Heart left ventricle (tissue), 16 donors: ENCODE results near the gene GPR15. TPM values are rescaled to one million over a fixed set of nuclear protein-coding genes. Genes with fewer than 3 reads are reported as not detected.

Source experiments
- ATAC-seq, 4 donors: fragments of 200-7000 bp; cut with Tn5 transposase; one replicate each; pipeline ENCODE4 v1.9.1; 2020 to 2022; ENCODE audit warnings: moderate library complexity in 4 of 4, mild to moderate bottlenecking in 3 of 4, moderate number of reproducible peaks in 1 of 4
- DNase-seq, 5 donors: peaks; one replicate each; pipeline ENCODE4 v3.0.0-alpha.2; 2020
- H3K27ac ChIP-seq, 12 donors: fragments of 200-600 bp; sonication (generic) in 4 of 12; one replicate each; pipeline versions ENCODE4 v1.5.0 to v1.8.0; 2016 to 2022; ENCODE audit warnings: mild to moderate bottlenecking in 2 of 12
- H3K27me3 ChIP-seq, 9 donors: fragments of 200-600 bp; sonication (generic) in 2 of 9; one replicate each; pipeline versions ENCODE4 v1.5.1 to v1.8.0; 2016 to 2022; ENCODE audit warnings: mild to moderate bottlenecking in 3 of 9
- H3K36me3 ChIP-seq, 9 donors: fragments of 200-600 bp; sonication (generic) in 2 of 9; one replicate each; pipeline versions ENCODE4 v1.5.0 to v1.8.0; 2018 to 2022; ENCODE audit warnings: mild to moderate bottlenecking in 2 of 9
- H3K4me1 ChIP-seq, 12 donors: fragments of 200-600 bp; sonication (generic) in 4 of 12; one replicate each; pipeline versions ENCODE4 v1.5.0 to v1.8.0; 2016 to 2022; ENCODE audit warnings: mild to moderate bottlenecking in 3 of 12
- H3K4me3 ChIP-seq, 12 donors: fragments of 200-600 bp; sonication (generic) in 4 of 12; one replicate each; pipeline versions ENCODE4 v1.5.0 to v1.8.0; 2017 to 2022; ENCODE audit warnings: mild to moderate bottlenecking in 9 of 12, moderate library complexity in 4 of 12
- H3K9me3 ChIP-seq, 12 donors: fragments of 200-600 bp; sonication (generic) in 4 of 12; one replicate each; pipeline versions ENCODE4 v1.5.0 to v1.8.0; 2016 to 2022; ENCODE audit warnings: mild to moderate bottlenecking in 1 of 12
- POLR2A ChIP-seq, 2 donors: fragments of 450-650 bp; IDR thresholded peaks; one replicate each; pipeline ENCODE4 v1.6.1; 2017; ENCODE audit warnings: antibody characterized with exemption in 2 of 2, mild to moderate bottlenecking in 2 of 2, moderate library complexity in 2 of 2
- WGBS, 4 donors: extraction: QIAGEN DNeasy Blood & Tissue Kit in 2 of 4; methylation state at CpG; one replicate each; pipeline versions ENCODE4 v1.1.5 to v1.1.7; 2013 to 2018; 5-methylcytosine and 5-hydroxymethylcytosine counted together
- intact Hi-C, 10 donors: fragments of 100-400 bp; cut with DNase I; formaldehyde crosslinking; loops; one replicate each; pipeline versions ENCODE4 v1.11.1 to v1.14.2; 2022
- polyA plus RNA-seq, 2 donors: library from polyadenylated mRNA; stranded (reverse); fragments of 200-250 nt; gene quantifications; one replicate each; pipeline ENCODE4 v1.2.3, GENCODE V29; 2013
- total RNA-seq, 9 donors: library from RNA; depleted of rRNA in 2 of 9; stranded (reverse); fragments of >200 nt in 2 of 9; fragmentation: NEBNext Ultra II Directional in 3 of 9; extraction: Animal tissue kit (Norgen Biotek cat#: 25700) in 3 of 9; gene quantifications; one replicate each; pipeline versions ENCODE4 v1.1.0 to v1.2.4, GENCODE V29; 2016 to 2023
- TF ChIP-seq, protein P1 (sequence below), 12 donors: fragments of 200-600 bp; sonication (generic) in 4 of 12; IDR thresholded peaks; one replicate each; pipeline versions ENCODE4 v1.5.0 to v1.8.0; 2018 to 2022; ENCODE audit warnings: antibody characterized with exemption in 12 of 12, mild to moderate bottlenecking in 5 of 12
- donor health status: ischemic (EF 13 %, LVEDD 7.1; RV severe dilation, severe dysfunction).
- donor health status: healthy with polysubstance abuse.
- donor health status: DM: no; HTN: yes; CAD: no.
- donor health status: DM: no; HTN: no; CAD: no.
- donor health status: ischemic (EF 25% LVEDD 6.9; RV normal size, moderate dysfunction).
- donor health status: ischemic (EF 25% LVEDD 5.7; RV mildly dilated, moderate dysfunction).
- donor health status: healthy.
- donor health status: DM: yes; HTN: yes; CAD: no.
- donor health status: ischemic (EF 35%, LVEDD 5.7; RV mildly dilated, moderate dysfunction).
- donor health status: nonischemic (EF 11% LVEDD 7.7; RV severe dilation, severe dysfunction).
- donor health status: DM: yes; HTN: yes; CAD: no.
- donor health status: PGD.
- donor health status: ischemic (EF 29% LVEDD 5.4; RV normal size, mild dysfunction).
- donor health status: nonischemic (EF 23%, LVEDD 6.1; RV moderate dilation, normal function).

The GPR15 gene
- total and polyA plus RNA-seq, 11 donors: not detected

DNA sequence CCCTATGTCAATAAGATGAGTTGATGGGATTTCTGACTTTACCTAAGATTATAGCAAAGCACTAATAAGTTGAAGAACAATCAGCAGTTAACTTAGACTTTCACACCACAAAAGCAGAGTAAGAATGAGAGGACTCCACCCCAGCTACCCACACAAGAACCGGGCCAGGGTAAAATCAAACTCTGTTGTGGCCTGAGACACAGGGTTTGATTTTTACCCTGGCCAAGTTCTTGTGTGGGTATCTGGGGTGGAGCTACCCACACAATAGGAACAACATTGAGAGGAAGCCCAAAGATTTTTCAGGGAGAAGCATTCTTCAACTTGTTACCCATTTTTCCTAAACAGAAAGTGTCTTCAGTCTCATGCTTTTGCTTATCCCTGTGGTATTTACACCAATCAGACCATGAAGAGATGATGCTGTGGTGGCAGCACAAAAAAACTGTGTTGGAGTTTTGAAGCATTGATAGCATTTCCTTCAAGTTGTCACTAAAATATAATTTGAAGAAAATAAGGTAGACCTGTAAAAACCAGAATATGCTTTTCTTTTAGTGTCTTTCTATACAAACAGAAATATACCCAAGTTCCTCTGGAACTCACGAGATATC lies 36.0 kb downstream of the GPR15 start:
- WGBS, 4 donors: 79 to 86% (median 85%) methylated on average over 2 of the region's 2 CpGs
- intact Hi-C loops: no loop called here
- DNase-seq (no peak), ATAC-seq (no peak)
- Histone ChIP-seq H3K27ac (peak overlapping the region in 1 of 12 donors; percentile 30), H3K27me3 (no peaks in the 10 kb centered on the region), H3K36me3 (no peaks in the 10 kb centered on the region), H3K9me3 (no peaks in the 10 kb centered on the region), H3K4me1 (peaks cover 0 to 28% (median 0%) of the 10 kb centered on the region in 12 donors), H3K4me3 (no peak overlapping the region)
- TF ChIP-seq, protein P1, sequence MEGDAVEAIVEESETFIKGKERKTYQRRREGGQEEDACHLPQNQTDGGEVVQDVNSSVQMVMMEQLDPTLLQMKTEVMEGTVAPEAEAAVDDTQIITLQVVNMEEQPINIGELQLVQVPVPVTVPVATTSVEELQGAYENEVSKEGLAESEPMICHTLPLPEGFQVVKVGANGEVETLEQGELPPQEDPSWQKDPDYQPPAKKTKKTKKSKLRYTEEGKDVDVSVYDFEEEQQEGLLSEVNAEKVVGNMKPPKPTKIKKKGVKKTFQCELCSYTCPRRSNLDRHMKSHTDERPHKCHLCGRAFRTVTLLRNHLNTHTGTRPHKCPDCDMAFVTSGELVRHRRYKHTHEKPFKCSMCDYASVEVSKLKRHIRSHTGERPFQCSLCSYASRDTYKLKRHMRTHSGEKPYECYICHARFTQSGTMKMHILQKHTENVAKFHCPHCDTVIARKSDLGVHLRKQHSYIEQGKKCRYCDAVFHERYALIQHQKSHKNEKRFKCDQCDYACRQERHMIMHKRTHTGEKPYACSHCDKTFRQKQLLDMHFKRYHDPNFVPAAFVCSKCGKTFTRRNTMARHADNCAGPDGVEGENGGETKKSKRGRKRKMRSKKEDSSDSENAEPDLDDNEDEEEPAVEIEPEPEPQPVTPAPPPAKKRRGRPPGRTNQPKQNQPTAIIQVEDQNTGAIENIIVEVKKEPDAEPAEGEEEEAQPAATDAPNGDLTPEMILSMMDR (IDR thresholded peaks at IDR 0.05): no peak
- TF ChIP-seq POLR2A (IDR thresholded peaks at IDR 0.05): no peak

- TF ChIP-seq POLR2A (IDR thresholded peaks at IDR 0.05): no peak
- TF ChIP-seq, protein P1 (IDR thresholded peaks at IDR 0.05): no peak
- H3K27ac ChIP-seq: peak overlapping the region in 1 of 12 donors; percentile 30
- 71 to 80% (median 74%) methylated on average over 3 of the region's 3 CpGs for WGBS, 4 donors
Measured at GRCh38 chr3:98568402-98568801, 36.6 kb downstream of the GPR15 start.

DNA sequence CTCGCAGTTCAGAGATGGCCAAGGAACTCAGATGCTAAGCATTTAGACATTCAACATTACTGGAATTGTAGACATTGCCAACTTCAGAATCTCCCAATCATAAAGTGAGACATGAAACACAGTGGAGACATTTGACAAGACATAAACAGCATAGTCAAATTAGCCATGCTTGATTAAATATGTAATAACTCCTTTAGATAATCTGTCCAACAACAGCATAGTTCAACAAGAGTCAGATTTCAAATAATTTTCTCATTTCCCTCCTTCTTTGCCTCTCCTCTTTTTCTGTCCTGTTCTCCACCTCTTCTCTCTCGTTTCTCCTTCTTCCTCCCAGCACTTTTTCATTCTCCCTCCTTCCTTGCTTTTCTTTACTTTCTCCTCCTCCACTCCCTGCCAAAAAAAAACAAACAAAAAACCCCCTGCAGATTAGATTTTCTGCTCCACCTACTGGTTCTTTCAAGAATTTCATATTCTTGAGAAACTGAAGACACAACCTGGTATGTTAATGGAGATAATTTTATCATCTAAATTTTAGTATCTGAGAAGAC lies 41.5 kb downstream of the GPR15 start:
- Histone ChIP-seq H3K9me3 (no peaks in the 10 kb centered on the region), H3K27me3 (no peaks in the 10 kb centered on the region), H3K36me3 (peaks cover 0 to 20% (median 15%) of the 10 kb centered on the region in 9 donors), H3K4me1 (no peaks in the 10 kb centered on the region), H3K27ac (no peak overlapping the region), H3K4me3 (no peak overlapping the region)
- intact Hi-C loops: loop anchor here in 2 of 10 donors (5.0 to 10.0 kb wide), 3 partner anchors 466 to 538 kb away; partner anchors contain the start of gene GABRR3 (in 1 of the 2)
- DNase-seq: no peak
- WGBS, 4 donors: 54 to 61% (median 56%) methylated on average over 2 of the region's 2 CpGs
- TF ChIP-seq, protein P1 (IDR thresholded peaks at IDR 0.05): peak in 7 of 12 donors; percentile 9 to 40 (median 29)
- TF ChIP-seq POLR2A (IDR thresholded peaks at IDR 0.05): no peak
- ATAC-seq: no peak

More at GRCh38 chr3:98568402-98568801, 36.6 kb downstream of the GPR15 start:
- Histone ChIP-seq H3K4me1 (peaks cover 0 to 22% (median 0%) of the 10 kb centered on the region in 12 donors), H3K27me3 (no peaks in the 10 kb centered on the region), H3K4me3 (no peak overlapping the region), H3K9me3 (no peaks in the 10 kb centered on the region), H3K36me3 (no peaks in the 10 kb centered on the region)
- ATAC-seq (no peak), DNase-seq (no peak)
- intact Hi-C loops: no loop called here

GRCh38 chr3:98574132-98574531 lies 42.4 kb downstream of the GPR15 start:
- TF ChIP-seq POLR2A (IDR thresholded peaks at IDR 0.05): no peak
- TF ChIP-seq, protein P1 (IDR thresholded peaks at IDR 0.05): no peak
- Histone ChIP-seq H3K27me3 (no peaks in the 10 kb centered on the region), H3K27ac (no peak overlapping the region), H3K4me3 (no peak overlapping the region), H3K4me1 (no peaks in the 10 kb centered on the region), H3K36me3 (peaks cover 0 to 28% (median 22%) of the 10 kb centered on the region in 9 donors), H3K9me3 (no peaks in the 10 kb centered on the region)
- intact Hi-C loops: loop anchor here in 2 of 10 donors (5.0 to 10.0 kb wide), 3 partner anchors 467 to 539 kb away; partner anchors contain the start of gene GABRR3 (in 1 of the 2)
- no peak for DNase-seq
- 52 to 67% (median 57%) methylated on average over 6 of the region's 6 CpGs for WGBS, 4 donors
- ATAC-seq: no peak
